Measurements from ENCODE around the gene ZNF516.

GRCh38 chr18:76345901-76346300 lies 149.1 kb downstream of the ZNF516 start:
- TF ChIP-seq CTCF (IDR thresholded peaks at IDR 0.05) (no peak), POLR2A (IDR thresholded peaks at IDR 0.05) (no peak), POLR2AphosphoS5 (IDR thresholded peaks at IDR 0.05) (no peak)

Data from sigmoid colon (tissue), 4 donors.